Activated naive CD8-positive, alpha-beta T cell treated with anti-CD3 and anti-CD28 coated beads, Interleukin-2, amount 50 U/mL, for 24 hours (primary cell): ENCODE results near the gene GABRG3.
A peak's percentile ranks its signal among the peaks of the same experiment; 100 is the strongest.

ENCODE experiments used
- ATAC-seq: fragments of 150-1000 bp; cut with Tn5 transposase; one replicate; pipeline ENCODE4 v1.10.0; 2021
- DNase-seq: peaks from one replicate; pipeline ENCODE4 v3.0.0; 2021
- H3K27ac Mint-ChIP-seq: one replicate; pipeline ENCODE4 v1.8.0; 2021; ENCODE audit warnings: mild to moderate bottlenecking, mixed read lengths
- H3K27me3 Mint-ChIP-seq: one replicate; pipeline ENCODE4 v1.8.0; 2021; ENCODE audit warnings: mixed read lengths
- H3K36me3 Mint-ChIP-seq: one replicate; pipeline ENCODE4 v1.8.0; 2021; ENCODE audit warnings: low read depth, mixed read lengths
- H3K4me1 Mint-ChIP-seq: one replicate; pipeline ENCODE4 v1.8.0; 2021; ENCODE audit warnings: mixed read lengths
- H3K4me3 Mint-ChIP-seq: one replicate; pipeline ENCODE4 v1.8.0; 2021; ENCODE audit warnings: mild to moderate bottlenecking, moderate library complexity, mixed read lengths
- H3K9me3 Mint-ChIP-seq: one replicate; pipeline ENCODE4 v1.8.0; 2021; ENCODE audit warnings: mixed read lengths

Gene GABRG3

DNA sequence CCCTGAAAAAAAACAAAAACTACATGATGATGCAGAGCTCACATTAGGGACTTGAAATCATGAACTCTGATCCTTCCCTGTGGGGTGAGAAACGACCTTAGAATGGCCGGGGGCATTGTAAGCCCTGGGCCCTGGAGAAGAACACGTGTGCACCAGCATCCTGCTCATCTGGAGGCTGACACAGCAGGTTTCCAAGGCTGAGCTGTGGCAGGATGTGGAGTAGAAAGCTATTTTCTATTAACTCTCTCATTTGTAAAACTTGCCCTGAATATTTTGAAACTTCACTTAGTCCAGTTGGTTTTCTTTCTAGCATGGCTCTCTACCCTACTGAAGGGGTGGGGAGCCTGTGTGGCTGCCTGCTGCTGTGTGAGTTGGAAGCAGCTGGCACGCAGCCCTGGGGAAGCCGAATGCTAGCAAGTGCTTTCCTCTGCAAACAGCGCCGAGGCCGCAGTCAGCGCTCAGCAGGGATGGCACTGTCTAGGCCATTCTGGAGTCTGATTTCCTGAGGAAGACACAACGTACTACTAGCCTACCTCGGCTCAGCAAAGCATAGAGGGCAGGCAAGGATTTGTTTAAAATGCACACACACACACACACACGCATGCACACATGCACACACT is 58.0 kb downstream of the GABRG3 start:
- H3K4me3 Mint-ChIP-seq = no peak overlapping the region
- ATAC-seq (no peak), DNase-seq (no peak)
- no peaks in the 10 kb centered on the region for H3K4me1 Mint-ChIP-seq
- H3K36me3 Mint-ChIP-seq = no peaks in the 10 kb centered on the region
- no peaks in the 10 kb centered on the region for H3K27me3 Mint-ChIP-seq
- no peaks in the 10 kb centered on the region for H3K9me3 Mint-ChIP-seq
- no peak overlapping the region for H3K27ac Mint-ChIP-seq

DNA sequence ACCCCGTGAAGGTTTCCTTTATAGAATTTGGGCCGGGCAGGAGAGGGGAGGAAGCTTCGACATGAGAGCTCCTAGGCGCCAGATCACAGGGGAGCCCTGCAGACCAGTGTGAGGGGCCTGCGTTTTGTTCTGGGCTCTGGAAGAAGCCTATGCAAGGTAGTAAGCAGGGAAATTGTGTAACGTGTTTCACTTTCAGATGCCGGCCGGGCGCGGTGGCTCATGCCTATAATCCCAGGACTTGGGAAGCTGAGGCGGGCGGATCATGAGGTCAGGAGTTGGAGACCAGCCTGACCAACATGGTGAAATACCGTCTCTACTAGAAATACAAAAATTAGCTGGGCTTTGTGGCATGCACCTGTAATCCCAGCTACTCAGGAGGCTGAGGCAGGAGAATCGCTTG is 65.2 kb downstream of the GABRG3 start:
- ATAC-seq (no peak), DNase-seq (no peak)
- Mint-ChIP-seq H3K27ac (no peak overlapping the region), H3K9me3 (no peaks in the 10 kb centered on the region), H3K4me1 (no peaks in the 10 kb centered on the region), H3K36me3 (no peaks in the 10 kb centered on the region), H3K27me3 (no peaks in the 10 kb centered on the region), H3K4me3 (no peak overlapping the region)

DNA sequence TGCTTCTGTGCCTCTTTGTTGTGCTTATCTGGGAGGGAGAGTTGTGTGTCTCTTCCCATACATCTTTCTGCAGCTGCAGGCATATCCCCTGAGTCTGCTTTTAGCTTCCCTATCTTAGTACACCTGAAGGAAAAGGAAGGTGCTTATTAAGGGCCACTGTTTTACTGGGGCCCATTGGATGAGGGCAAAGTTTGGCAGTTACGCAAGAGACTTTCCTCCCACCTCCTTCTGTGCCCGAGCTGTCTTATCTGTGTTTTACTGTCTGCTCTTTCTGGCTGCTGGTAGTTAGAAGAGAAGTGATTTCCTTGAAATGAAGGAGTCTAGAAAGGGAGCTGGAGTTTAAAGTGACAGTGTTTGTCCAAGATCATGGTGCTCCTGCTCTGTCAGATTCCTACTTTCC is 66.5 kb downstream of the GABRG3 start:
- DNase-seq (no peak), ATAC-seq (no peak)
- Mint-ChIP-seq H3K4me3 (no peak overlapping the region), H3K27ac (no peak overlapping the region), H3K4me1 (no peaks in the 10 kb centered on the region), H3K27me3 (no peaks in the 10 kb centered on the region), H3K36me3 (no peaks in the 10 kb centered on the region), H3K9me3 (peaks cover 3% of the 10 kb centered on the region)

DNA sequence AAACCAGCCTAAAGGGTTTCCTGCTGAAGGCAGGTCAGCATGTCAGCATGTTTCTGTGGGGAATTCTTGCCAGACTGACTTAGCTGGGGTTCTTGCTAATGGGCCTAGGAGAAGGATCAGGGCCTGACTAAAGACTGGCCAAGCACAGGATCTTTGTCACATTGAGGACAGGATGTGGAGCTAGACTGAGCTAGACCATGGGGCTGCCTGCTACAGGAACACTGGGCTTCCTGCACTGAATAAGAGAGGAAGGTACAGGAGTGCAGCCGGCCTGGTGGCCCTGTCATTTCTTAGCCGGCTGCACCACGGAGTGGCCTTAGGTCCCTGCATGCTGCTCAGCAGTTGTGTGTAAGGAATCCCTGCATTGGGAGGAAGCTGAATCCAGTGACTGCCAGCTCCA is 68.2 kb downstream of the GABRG3 start:
- Mint-ChIP-seq H3K4me3 (no peak overlapping the region), H3K4me1 (no peaks in the 10 kb centered on the region), H3K9me3 (peaks cover 3% of the 10 kb centered on the region), H3K36me3 (no peaks in the 10 kb centered on the region), H3K27me3 (no peaks in the 10 kb centered on the region), H3K27ac (no peak overlapping the region)
- no peak for ATAC-seq
- DNase-seq = no peak

DNA sequence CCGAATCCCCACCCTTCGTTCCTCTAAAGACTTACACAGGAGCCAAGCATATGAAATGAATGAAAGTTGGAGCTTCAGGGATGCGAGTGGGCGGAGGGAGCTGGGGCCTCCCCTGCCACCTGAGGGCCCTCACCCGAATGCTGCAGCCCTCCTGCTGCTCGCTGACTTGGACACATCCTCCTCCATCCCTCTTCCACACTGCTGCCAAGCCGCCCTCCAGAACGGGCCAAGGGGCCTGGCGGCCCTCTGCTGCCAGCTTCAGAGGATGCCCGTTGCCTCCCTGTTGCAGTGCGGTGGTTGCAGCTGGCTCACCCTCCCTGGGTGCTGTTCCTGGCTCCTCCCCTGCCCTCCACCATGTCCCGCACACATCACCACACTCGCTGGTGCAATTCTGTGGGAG is 71.2 kb downstream of the GABRG3 start:
- no peak for DNase-seq
- no peak overlapping the region for H3K27ac Mint-ChIP-seq
- H3K4me1 Mint-ChIP-seq = no peaks in the 10 kb centered on the region
- no peaks in the 10 kb centered on the region for H3K36me3 Mint-ChIP-seq
- no peak overlapping the region for H3K4me3 Mint-ChIP-seq
- peaks cover 3% of the 10 kb centered on the region for H3K9me3 Mint-ChIP-seq
- no peak for ATAC-seq
- no peaks in the 10 kb centered on the region for H3K27me3 Mint-ChIP-seq

DNA sequence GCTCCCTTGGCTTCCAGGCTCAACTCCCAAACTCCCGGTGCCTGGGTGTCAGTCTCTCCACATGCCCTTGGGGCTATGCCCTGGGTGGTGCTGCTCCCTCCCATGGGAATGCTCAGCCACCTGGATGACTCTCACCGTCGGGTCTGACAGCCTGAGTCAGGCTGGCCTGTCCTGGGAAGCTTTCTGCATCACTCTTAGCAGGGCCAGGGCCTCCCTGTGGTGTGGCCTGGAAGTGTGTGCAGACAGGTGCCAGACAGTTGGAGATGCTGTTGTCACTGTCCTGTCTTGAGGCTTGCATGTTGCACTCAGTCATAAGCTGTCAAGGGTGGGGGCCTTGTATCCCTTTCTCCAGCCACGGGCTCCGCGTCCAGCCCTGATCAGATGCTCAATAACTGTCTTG is 71.7 kb downstream of the GABRG3 start:
- ATAC-seq (no peak), DNase-seq (no peak)
- no peak overlapping the region for H3K4me3 Mint-ChIP-seq
- no peaks in the 10 kb centered on the region for H3K27me3 Mint-ChIP-seq
- H3K36me3 Mint-ChIP-seq = no peaks in the 10 kb centered on the region
- no peaks in the 10 kb centered on the region for H3K4me1 Mint-ChIP-seq
- H3K27ac Mint-ChIP-seq = no peak overlapping the region
- H3K9me3 Mint-ChIP-seq = peaks cover 3% of the 10 kb centered on the region

DNA sequence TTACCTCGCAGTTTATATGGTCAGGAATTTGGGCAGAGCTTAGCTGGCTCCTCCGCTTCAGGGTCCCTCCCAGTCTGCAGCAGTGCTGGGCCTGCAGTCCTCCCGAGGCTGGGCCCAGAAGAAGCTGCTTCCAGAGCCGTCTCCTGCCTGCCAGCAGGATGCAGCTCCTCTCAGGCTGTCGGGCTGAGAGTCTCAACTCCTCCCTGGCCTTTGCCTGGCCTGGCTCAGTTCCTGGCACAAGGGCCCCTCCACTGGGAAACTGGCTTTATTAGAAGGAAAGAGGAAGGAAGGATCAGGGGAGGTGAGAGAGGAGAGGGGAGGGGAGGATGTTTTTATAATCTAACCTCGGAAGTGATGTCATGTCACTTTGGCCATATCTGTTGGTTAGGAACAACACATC is 72.8 kb downstream of the GABRG3 start:
- no peak overlapping the region for H3K27ac Mint-ChIP-seq
- no peaks in the 10 kb centered on the region for H3K36me3 Mint-ChIP-seq
- DNase-seq (no peak), ATAC-seq (no peak)
- no peak overlapping the region for H3K4me3 Mint-ChIP-seq
- no peaks in the 10 kb centered on the region for H3K27me3 Mint-ChIP-seq
- H3K9me3 Mint-ChIP-seq = peaks cover 3% of the 10 kb centered on the region
- H3K4me1 Mint-ChIP-seq = no peaks in the 10 kb centered on the region

DNA sequence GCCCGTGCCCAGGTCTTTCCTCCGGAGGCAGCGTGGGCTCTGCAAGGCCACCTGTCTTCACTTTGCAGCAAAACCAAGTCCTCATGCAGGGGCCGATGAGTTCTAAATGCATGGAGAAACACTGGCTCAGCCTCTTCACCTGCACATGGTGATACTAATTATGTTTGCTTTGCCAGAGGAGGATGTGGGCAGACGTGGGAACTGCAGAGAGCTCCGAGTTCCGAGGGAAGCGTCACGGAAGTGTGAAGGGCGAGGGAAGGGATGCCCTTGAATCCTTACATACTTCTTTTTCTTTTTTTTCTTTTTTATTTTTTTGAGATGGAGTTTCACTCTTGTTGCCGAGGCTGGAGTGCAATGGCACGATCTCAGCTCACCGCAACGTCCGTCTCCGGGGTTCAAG is 74.8 kb downstream of the GABRG3 start:
- no peak overlapping the region for H3K27ac Mint-ChIP-seq
- ATAC-seq (no peak), DNase-seq (no peak)
- no peaks in the 10 kb centered on the region for H3K36me3 Mint-ChIP-seq
- H3K27me3 Mint-ChIP-seq = no peaks in the 10 kb centered on the region
- H3K9me3 Mint-ChIP-seq = peaks cover 3% of the 10 kb centered on the region
- no peaks in the 10 kb centered on the region for H3K4me1 Mint-ChIP-seq
- H3K4me3 Mint-ChIP-seq = no peak overlapping the region

DNA sequence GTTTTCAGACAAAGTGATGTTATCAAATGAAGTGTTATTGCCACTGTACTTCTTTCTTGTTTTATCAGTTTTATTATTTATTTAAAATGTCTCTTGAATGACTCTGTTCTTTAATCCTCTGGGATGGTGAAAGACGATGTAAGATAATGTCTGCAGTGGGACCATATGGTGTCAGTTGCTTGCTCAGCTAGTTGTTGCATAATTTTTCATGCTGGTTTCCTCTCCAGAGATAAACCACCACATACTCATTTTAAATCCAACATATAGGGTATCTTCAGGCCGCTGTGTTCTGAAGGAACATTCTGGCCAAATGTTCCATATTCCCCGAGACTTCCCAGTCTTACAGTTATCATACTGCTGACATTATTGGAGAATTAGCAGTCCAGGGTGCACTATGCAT is 75.9 kb downstream of the GABRG3 start:
- H3K27me3 Mint-ChIP-seq = no peaks in the 10 kb centered on the region
- no peak overlapping the region for H3K27ac Mint-ChIP-seq
- no peaks in the 10 kb centered on the region for H3K36me3 Mint-ChIP-seq
- H3K9me3 Mint-ChIP-seq = no peaks in the 10 kb centered on the region
- ATAC-seq (no peak), DNase-seq (no peak)
- no peaks in the 10 kb centered on the region for H3K4me1 Mint-ChIP-seq
- H3K4me3 Mint-ChIP-seq = no peak overlapping the region

DNA sequence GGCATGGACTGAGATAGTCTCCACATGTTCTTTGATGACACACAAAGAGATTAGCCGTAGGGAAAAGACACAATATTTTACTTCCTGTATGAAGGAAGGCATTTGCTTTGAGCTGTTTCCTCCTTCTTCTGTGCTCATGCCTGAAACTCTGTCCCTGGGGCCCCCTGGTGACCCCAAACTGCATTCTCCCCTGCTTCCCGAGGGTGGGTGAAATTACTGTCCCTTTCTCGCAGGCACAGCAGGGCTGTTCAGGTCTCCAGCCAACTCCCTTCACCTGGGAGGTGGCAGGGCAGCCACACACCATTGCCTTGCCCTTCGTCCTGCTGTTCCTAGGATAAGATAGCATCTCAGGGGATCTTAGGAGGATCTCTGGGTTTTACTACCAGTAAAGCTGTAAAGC is 79.2 kb downstream of the GABRG3 start:
- Mint-ChIP-seq H3K36me3 (no peaks in the 10 kb centered on the region), H3K4me3 (no peak overlapping the region), H3K4me1 (no peaks in the 10 kb centered on the region), H3K9me3 (peaks cover 6% of the 10 kb centered on the region), H3K27ac (no peak overlapping the region), H3K27me3 (no peaks in the 10 kb centered on the region)
- ATAC-seq = no peak
- DNase-seq = no peak

DNA sequence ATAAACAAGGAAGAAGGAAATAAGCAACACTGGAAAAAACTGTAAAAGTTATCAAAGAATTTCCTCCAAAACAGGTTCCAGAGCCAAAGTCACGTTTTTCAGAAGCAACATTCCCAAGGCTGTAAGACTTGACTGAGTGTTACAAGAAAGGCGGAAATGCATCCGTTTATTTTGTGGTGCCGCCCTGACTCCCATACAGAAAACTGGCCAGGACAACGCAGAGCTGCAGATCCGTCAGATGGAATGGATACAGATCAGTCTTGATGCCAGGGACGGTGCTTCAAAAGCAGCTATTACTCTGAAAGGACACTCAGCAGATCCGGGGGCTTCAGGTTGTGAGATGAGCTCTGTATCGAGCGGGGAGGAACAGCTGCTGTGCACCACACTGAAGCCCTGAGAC is 83.4 kb downstream of the GABRG3 start:
- H3K36me3 Mint-ChIP-seq = no peaks in the 10 kb centered on the region
- no peaks in the 10 kb centered on the region for H3K4me1 Mint-ChIP-seq
- H3K4me3 Mint-ChIP-seq = no peak overlapping the region
- peaks cover 7% of the 10 kb centered on the region for H3K9me3 Mint-ChIP-seq
- no peak for DNase-seq
- no peak overlapping the region for H3K27ac Mint-ChIP-seq
- no peak for ATAC-seq
- no peaks in the 10 kb centered on the region for H3K27me3 Mint-ChIP-seq

DNA sequence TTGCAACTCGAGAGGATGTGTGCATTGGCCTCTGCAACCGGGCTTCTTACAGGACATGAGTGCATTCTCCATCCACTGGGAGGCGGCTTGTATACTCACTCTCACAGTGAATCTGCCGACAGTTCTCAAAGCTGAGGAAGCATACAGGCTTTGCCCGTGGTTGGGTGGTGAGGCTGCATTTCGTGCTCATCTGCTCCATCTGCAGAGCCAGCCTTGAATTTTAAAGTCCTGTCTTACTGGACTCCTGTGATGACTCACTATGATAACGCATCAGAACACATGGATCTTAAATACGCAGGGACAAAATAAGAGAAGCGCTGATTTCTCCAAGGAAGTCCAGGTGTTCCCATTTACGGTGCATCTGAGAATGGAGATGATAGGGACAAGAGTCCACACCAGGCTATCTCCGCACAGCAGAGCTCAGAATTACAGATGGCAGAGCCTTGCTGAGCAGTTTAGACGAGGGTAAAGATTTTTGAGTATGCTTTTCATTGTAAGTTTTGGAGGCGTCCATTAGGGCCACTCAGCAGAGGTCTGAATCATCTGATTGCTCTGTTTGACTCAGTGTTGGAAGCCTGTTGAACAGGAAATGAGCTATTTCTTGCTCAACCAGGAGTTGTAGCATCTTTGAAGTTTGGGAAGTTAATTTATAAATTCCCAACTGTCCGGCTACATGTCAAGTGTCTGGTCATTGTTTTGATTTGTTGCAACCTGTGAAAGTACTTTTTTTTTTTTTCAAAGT is 87.1 kb downstream of the GABRG3 start:
- DNase-seq (no peak), ATAC-seq (no peak)
- no peak overlapping the region for H3K4me3 Mint-ChIP-seq
- H3K9me3 Mint-ChIP-seq = peaks cover 6% of the 10 kb centered on the region
- no peaks in the 10 kb centered on the region for H3K4me1 Mint-ChIP-seq
- no peak overlapping the region for H3K27ac Mint-ChIP-seq
- no peaks in the 10 kb centered on the region for H3K27me3 Mint-ChIP-seq
- H3K36me3 Mint-ChIP-seq = no peaks in the 10 kb centered on the region

DNA sequence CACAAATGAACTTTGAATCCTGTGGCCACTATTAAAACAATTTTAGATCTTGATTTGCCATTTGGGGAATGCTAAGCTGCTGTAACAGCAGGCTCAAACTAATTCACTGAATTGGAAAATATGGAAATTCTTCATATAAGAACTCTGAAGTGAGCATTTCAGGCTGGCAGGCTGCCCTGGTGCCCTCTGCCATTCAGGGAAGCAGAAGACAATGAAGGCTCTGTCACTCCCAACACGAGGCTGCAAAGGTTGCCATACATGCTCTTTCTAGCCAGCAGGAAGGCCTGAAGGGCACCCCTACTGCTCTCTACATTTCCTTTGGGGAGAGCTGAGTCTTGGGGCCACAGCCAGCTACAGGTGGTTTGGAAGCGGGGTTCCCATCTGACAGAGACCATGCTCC is 88.0 kb downstream of the GABRG3 start:
- no peaks in the 10 kb centered on the region for H3K4me1 Mint-ChIP-seq
- DNase-seq = no peak
- no peak overlapping the region for H3K4me3 Mint-ChIP-seq
- no peaks in the 10 kb centered on the region for H3K36me3 Mint-ChIP-seq
- ATAC-seq = no peak
- peaks cover 8% of the 10 kb centered on the region for H3K9me3 Mint-ChIP-seq
- H3K27me3 Mint-ChIP-seq = no peaks in the 10 kb centered on the region
- H3K27ac Mint-ChIP-seq = no peak overlapping the region

DNA sequence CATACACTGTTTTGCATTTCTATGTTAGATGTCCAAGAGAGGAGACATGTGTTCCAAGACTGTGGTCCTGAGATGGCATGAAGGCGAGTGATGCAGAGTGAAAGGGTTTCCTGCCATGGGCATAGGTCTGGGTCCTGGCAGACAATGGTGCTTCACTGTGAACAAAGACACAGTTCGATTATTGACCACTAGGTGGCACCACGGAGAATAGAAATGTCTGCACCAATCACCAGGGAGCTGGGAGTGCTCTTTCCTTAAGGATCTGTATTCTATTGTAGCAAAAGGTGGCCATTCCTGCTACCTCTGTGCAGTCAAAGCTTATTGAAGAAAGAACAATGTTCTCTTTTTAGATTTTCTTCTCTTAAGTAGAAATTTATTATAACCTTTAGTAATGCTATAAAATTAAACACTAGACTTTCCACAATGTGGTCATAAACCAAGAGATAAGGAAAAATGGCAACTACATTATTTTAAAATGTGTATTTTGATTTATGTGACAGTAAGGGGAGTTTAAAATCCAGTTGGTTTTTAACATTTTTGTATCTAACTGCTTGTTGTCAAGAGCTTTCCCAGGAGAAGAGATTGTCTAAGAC is 88.7 kb downstream of the GABRG3 start:
- Mint-ChIP-seq H3K9me3 (peaks cover 7% of the 10 kb centered on the region), H3K27ac (no peak overlapping the region), H3K4me3 (no peak overlapping the region), H3K4me1 (no peaks in the 10 kb centered on the region), H3K27me3 (no peaks in the 10 kb centered on the region), H3K36me3 (no peaks in the 10 kb centered on the region)
- ATAC-seq (no peak), DNase-seq (peak; percentile 23)

DNA sequence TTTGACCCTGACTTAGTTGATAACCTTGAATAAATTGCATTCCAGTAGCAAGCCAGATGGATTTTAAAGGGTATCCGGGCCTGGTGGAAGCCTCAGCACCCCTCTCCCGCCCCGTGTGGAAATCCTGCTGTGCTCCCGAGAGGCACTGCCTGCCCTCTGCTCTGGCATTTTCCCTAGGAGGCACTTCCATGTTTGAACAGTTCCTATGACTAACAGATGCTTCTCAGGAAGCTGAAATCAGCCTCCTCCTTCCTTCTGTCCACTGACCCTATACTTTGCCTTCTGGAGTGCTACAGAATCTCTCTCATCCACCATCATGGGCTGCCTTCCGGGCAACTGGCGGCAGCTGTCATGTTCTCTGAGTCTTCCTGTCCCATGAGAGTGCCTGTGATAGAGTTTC is 90.8 kb downstream of the GABRG3 start:
- Mint-ChIP-seq H3K4me3 (no peak overlapping the region), H3K27ac (no peak overlapping the region), H3K36me3 (no peaks in the 10 kb centered on the region), H3K27me3 (no peaks in the 10 kb centered on the region), H3K9me3 (peaks cover 13% of the 10 kb centered on the region), H3K4me1 (no peaks in the 10 kb centered on the region)
- ATAC-seq (no peak), DNase-seq (no peak)
